Neutrophil (primary cell): ENCODE data around the gene ACSBG1.

Experiments
- H3K27ac ChIP-seq: fragments of 200-600 bp; sonication (generic); 2 replicates; pipeline ENCODE4 v1.5.1; 2016; ENCODE audit warnings: mild to moderate bottlenecking, moderate library complexity
- H3K27me3 ChIP-seq: fragments of 200-600 bp; sonication (generic); 2 replicates; pipeline ENCODE4 v1.6.0; 2016; ENCODE audit warnings: mild to moderate bottlenecking
- H3K36me3 ChIP-seq: fragments of 200-600 bp; sonication (generic); 2 replicates; pipeline ENCODE4 v1.5.1; 2017
- H3K4me1 ChIP-seq, 2 experiments: fragments of 200-600 bp in 1 of 2; sonication (generic) in 1 of 2; 1 replicate in 1 of 2; 2 replicates in 1 of 2; pipeline versions ENCODE4 v1.5.1 to v1.6.1; 2013 to 2016; ENCODE audit warnings: low read depth in 1 of 2, low read length in 1 of 2, mild to moderate bottlenecking in 1 of 2, moderate library complexity in 1 of 2; ENCODE audit not compliant: control insufficient read depth in 1 of 2, insufficient read depth in 1 of 2
- H3K4me3 ChIP-seq, 2 experiments: fragments of 200-600 bp in 1 of 2; sonication (generic) in 1 of 2; 1 replicate in 1 of 2; 2 replicates in 1 of 2; pipeline ENCODE4 v1.5.1; 2013 to 2016; ENCODE audit warnings: low read depth in 1 of 2, low read length in 1 of 2, mild to moderate bottlenecking in 1 of 2, moderate library complexity in 1 of 2
- H3K9me3 ChIP-seq: fragments of 200-600 bp; sonication (generic); 2 replicates; pipeline ENCODE4 v1.5.1; 2016
- CTCF ChIP-seq: fragments of 200-600 bp; sonication (generic); IDR thresholded peaks from 2 replicates; pipeline ENCODE4 v1.5.1; 2016; ENCODE audit warnings: antibody characterized with exemption

Gene ACSBG1

GRCh38 chr15:78175330-78175729, 59.0 kb downstream of the ACSBG1 start:
- Histone ChIP-seq H3K4me3 (no peak overlapping the region), H3K4me1 (peaks cover 5 to 15% of the 10 kb centered on the region in 2 experiments), H3K27ac (no peak overlapping the region), H3K27me3 (peaks cover 19% of the 10 kb centered on the region), H3K9me3 (no peaks in the 10 kb centered on the region), H3K36me3 (no peaks in the 10 kb centered on the region)
- no peak for TF ChIP-seq CTCF

- H3K9me3 ChIP-seq, result no peaks in the 10 kb centered on the region
- peaks cover 19% of the 10 kb centered on the region for H3K27me3 ChIP-seq
- H3K4me1 ChIP-seq, result peaks cover 5 to 15% of the 10 kb centered on the region in 2 experiments
- H3K4me3 ChIP-seq, result no peak overlapping the region
- H3K36me3 ChIP-seq, result no peaks in the 10 kb centered on the region
- H3K27ac ChIP-seq, result no peak overlapping the region
- no peak for TF ChIP-seq CTCF
These were observed 60.0 kb downstream of the ACSBG1 start for GRCh38 chr15:78174401-78174800.

GRCh38 chr15:78171864-78172472, 62.4 kb downstream of the ACSBG1 start:
- H3K4me3 ChIP-seq, result no peak overlapping the region
- H3K36me3 ChIP-seq, result peaks cover 2% of the 10 kb centered on the region
- peaks cover under 1% of the 10 kb centered on the region for H3K27me3 ChIP-seq
- no peak overlapping the region for H3K27ac ChIP-seq
- H3K9me3 ChIP-seq, result no peaks in the 10 kb centered on the region
- TF ChIP-seq CTCF, result no peak
- peaks cover 5 to 15% of the 10 kb centered on the region in 2 experiments for H3K4me1 ChIP-seq

GRCh38 chr15:78170848-78171773, 63.3 kb downstream of the ACSBG1 start:
- Histone ChIP-seq H3K9me3 (no peaks in the 10 kb centered on the region), H3K36me3 (peaks cover 11% of the 10 kb centered on the region), H3K4me1 (peaks cover 5 to 15% of the 10 kb centered on the region in 2 experiments), H3K27ac (no peak overlapping the region), H3K4me3 (no peak overlapping the region), H3K27me3 (no peaks in the 10 kb centered on the region)
- TF ChIP-seq CTCF, result no peak

- no peak for TF ChIP-seq CTCF
- H3K27me3 ChIP-seq, result no peaks in the 10 kb centered on the region
These were observed 65.8 kb downstream of the ACSBG1 start for GRCh38 chr15:78168608-78169007.

More at GRCh38 chr15:78168608-78169007, 65.8 kb downstream of the ACSBG1 start:
- H3K4me1 ChIP-seq, result peaks cover 4 to 9% of the 10 kb centered on the region in 2 experiments
- no peak overlapping the region for H3K27ac ChIP-seq
- no peaks in the 10 kb centered on the region for H3K9me3 ChIP-seq
- no peak overlapping the region for H3K4me3 ChIP-seq
- peaks cover 12% of the 10 kb centered on the region for H3K36me3 ChIP-seq
